NB4 (cell line): ENCODE data around the gene HSPE1.

Experiments
- POLR2A ChIP-seq: IDR thresholded peaks from 2 replicates; pipeline ENCODE4 v1.6.1; 2011; ENCODE audit warnings: mild to moderate bottlenecking; ENCODE audit not compliant: insufficient read length; ENCODE audit errors: extremely low read depth
- TF ChIP-seq, protein P1 (sequence below): IDR thresholded peaks from one replicate; pipeline ENCODE4 v1.5.1; 2012; ENCODE audit warnings: low read depth, low read length
- TF ChIP-seq, protein P2 (sequence below): IDR thresholded peaks from 2 replicates; pipeline ENCODE4 v1.6.1; 2011; ENCODE audit warnings: low read depth, low read length

DNA sequence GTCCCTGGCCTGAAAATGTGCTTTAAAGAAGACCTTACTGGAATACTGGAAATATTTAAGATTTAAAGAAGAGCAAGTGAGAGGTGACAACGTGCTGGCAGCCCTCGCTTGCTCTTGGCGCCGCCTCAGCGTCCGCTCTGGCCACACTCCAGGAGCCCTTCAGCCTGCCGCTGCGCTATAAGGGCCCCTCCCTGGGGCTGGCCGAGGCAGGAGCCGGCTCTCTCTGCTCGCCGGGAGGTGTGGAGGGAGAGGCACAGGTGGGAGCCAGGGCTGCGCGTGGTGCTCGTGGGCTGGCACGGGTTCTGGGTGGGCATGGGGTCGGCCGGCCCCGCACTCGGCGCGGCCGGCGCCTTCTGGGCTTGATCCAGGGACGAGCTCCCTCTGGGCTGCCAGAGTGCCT is 49.7 kb upstream of the HSPE1 start:
- TF ChIP-seq, protein P1, sequence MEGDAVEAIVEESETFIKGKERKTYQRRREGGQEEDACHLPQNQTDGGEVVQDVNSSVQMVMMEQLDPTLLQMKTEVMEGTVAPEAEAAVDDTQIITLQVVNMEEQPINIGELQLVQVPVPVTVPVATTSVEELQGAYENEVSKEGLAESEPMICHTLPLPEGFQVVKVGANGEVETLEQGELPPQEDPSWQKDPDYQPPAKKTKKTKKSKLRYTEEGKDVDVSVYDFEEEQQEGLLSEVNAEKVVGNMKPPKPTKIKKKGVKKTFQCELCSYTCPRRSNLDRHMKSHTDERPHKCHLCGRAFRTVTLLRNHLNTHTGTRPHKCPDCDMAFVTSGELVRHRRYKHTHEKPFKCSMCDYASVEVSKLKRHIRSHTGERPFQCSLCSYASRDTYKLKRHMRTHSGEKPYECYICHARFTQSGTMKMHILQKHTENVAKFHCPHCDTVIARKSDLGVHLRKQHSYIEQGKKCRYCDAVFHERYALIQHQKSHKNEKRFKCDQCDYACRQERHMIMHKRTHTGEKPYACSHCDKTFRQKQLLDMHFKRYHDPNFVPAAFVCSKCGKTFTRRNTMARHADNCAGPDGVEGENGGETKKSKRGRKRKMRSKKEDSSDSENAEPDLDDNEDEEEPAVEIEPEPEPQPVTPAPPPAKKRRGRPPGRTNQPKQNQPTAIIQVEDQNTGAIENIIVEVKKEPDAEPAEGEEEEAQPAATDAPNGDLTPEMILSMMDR = no peak
- no peak for TF ChIP-seq POLR2A
- TF ChIP-seq, protein P2, sequence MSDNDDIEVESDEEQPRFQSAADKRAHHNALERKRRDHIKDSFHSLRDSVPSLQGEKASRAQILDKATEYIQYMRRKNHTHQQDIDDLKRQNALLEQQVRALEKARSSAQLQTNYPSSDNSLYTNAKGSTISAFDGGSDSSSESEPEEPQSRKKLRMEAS = no peak
